ENCODE measurements around the gene RSPH4A. TPM values are rescaled to one million over a fixed set of nuclear protein-coding genes. Genes with fewer than 3 reads are reported as not detected.

The RSPH4A gene
- total and polyA plus RNA-seq, 9 of the 15 experiments (the other 6 are each of a cell fraction or from before 2014, with no cell fraction given): 0.04 to 0.30 (median 0.11) TPM

GRCh38 chr6:116577486-116577885 is 38.8 kb upstream of the RSPH4A start:
- no TSS peak for BruUV-seq (replicated peaks)
- CTCF ChIA-PET (ENCODE audit: low intra/inter-chr PET ratio): no interaction called here
- Histone ChIP-seq H3K27me3 (ENCODE audit: control insufficient read depth in 2 of 2, insufficient read depth in 2 of 2, low read length in 2 of 2) (no peaks in the 10 kb centered on the region), H3K9me1 (ENCODE audit: control insufficient read depth, insufficient read depth, low read length) (no peaks in the 10 kb centered on the region), H3K79me2 (ENCODE audit: control insufficient read depth, insufficient read depth, low read length) (peaks cover 61% of the 10 kb centered on the region), H3K4me2 (ENCODE audit: insufficient read depth, low read length) (no peak overlapping the region), H3K9ac (ENCODE audit: insufficient read depth in 1 of 2, low read depth in 2 of 2, low read length in 2 of 2) (no peak overlapping the region), H3K4me1 (replicated peaks in 1 of 2; ENCODE audit: control insufficient read depth in 2 of 2, insufficient read depth in 2 of 2, low read length in 2 of 2) (peaks cover 0 to 12% of the 10 kb centered on the region in 2 experiments; a peak in 2 of 5 replicates), H3K27ac (ENCODE audit: extremely low read depth, low read depth, low read length) (no peak overlapping the region), H3K4me3 (no peak overlapping the region), H3K36me3 (ENCODE audit: control insufficient read depth, insufficient read depth, low read length) (peaks cover 78% of the 10 kb centered on the region), H3K9me3 (replicated peaks; ENCODE audit: control insufficient read depth, insufficient read depth, low read depth, low read length) (no peaks in the 10 kb centered on the region), H2AFZ (ENCODE audit: low read depth, low read length) (no peak overlapping the region), H4K20me1 (replicated peaks; ENCODE audit: control insufficient read depth, insufficient read depth, low read length) (no peaks in the 10 kb centered on the region)
- TF ChIP-seq NCOA6 (IDR thresholded peaks at IDR 0.05): no peak
- no peak for TF ChIP-seq SREBF2 (CRISPR knock-in tag; IDR thresholded peaks at IDR 0.05)
- no peak for TF ChIP-seq HDAC2 (IDR thresholded peaks at IDR 0.05)
- TF ChIP-seq, protein P1, sequence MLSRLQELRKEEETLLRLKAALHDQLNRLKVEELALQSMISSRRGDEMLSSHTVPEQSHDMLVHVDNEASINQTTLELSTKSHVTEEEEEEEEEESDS (CRISPR knock-in tag; IDR thresholded peaks at IDR 0.05): no peak
- no peak for TF ChIP-seq ZBED1 (IDR thresholded peaks at IDR 0.05)
- TF ChIP-seq C11orf30 (IDR thresholded peaks at IDR 0.05; ENCODE audit: low read depth): no peak
- TF ChIP-seq, protein P2, sequence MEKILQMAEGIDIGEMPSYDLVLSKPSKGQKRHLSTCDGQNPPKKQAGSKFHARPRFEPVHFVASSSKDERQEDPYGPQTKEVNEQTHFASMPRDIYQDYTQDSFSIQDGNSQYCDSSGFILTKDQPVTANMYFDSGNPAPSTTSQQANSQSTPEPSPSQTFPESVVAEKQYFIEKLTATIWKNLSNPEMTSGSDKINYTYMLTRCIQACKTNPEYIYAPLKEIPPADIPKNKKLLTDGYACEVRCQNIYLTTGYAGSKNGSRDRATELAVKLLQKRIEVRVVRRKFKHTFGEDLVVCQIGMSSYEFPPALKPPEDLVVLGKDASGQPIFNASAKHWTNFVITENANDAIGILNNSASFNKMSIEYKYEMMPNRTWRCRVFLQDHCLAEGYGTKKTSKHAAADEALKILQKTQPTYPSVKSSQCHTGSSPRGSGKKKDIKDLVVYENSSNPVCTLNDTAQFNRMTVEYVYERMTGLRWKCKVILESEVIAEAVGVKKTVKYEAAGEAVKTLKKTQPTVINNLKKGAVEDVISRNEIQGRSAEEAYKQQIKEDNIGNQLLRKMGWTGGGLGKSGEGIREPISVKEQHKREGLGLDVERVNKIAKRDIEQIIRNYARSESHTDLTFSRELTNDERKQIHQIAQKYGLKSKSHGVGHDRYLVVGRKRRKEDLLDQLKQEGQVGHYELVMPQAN (IDR thresholded peaks at IDR 0.05; ENCODE audit: borderline replicate concordance): no peak
- no peak for TF ChIP-seq RCOR1 (IDR thresholded peaks at IDR 0.05; ENCODE audit: borderline replicate concordance in 1 of 2, low read depth in 2 of 2, low read length in 2 of 2)
- intact Hi-C loops (cut with micrococcal nuclease): loop anchor here (5.0 kb wide), 1 partner anchor 70 kb away; no protein-coding TSS in a partner anchor
- in situ Hi-C loops (cut with MboI): no loop called here
- ATAC-seq (no peak), FAIRE-seq (no peak), DNase-seq (ENCODE audit: extremely low read depth in 1 of 4, low spot score in 3 of 4) (no peak)
- POLR2A ChIA-PET: no interaction called here
- 83% methylated on average over 5 of the region's 5 CpGs for WGBS (ENCODE audit: insufficient coverage, low coverage, missing lambda C conversion rate)

Data from K562 (cell line).